ENCODE data around the gene TMEM151B.

The TMEM151B gene

GRCh38 chr6:44278774-44279697, 8.8 kb downstream of the TMEM151B start:
- no peak for DNase-seq (ENCODE audit: low spot score)

GRCh38 chr6:44284121-44284520, 13.9 kb downstream of the TMEM151B start:
- DNase-seq (ENCODE audit: low spot score): no peak

- no peak for DNase-seq (ENCODE audit: low spot score)
These were observed 14.6 kb downstream of the TMEM151B start for GRCh38 chr6:44284867-44285266.

- DNase-seq (ENCODE audit: low spot score): no peak
These were observed 15.5 kb downstream of the TMEM151B start for GRCh38 chr6:44285552-44286284.

- no peak for DNase-seq (ENCODE audit: low spot score)
These were observed 16.0 kb downstream of the TMEM151B start for GRCh38 chr6:44286285-44286565.

GRCh38 chr6:44286747-44287146, 16.5 kb downstream of the TMEM151B start:
- DNase-seq (ENCODE audit: low spot score): no peak

GRCh38 chr6:44289726-44290260, 19.5 kb downstream of the TMEM151B start:
- no peak for DNase-seq (ENCODE audit: low spot score)

- DNase-seq (ENCODE audit: low spot score): no peak
These were observed 21.6 kb downstream of the TMEM151B start for GRCh38 chr6:44291841-44292240.

- no peak for DNase-seq (ENCODE audit: low spot score)
These were observed 22.6 kb downstream of the TMEM151B start for GRCh38 chr6:44292661-44293365.

- no peak for DNase-seq (ENCODE audit: low spot score)
These were observed 24.9 kb downstream of the TMEM151B start for GRCh38 chr6:44294832-44295791.

GRCh38 chr6:44297063-44298038, 27.1 kb downstream of the TMEM151B start:
- DNase-seq (ENCODE audit: low spot score): no peak

- no peak for DNase-seq (ENCODE audit: low spot score)
These were observed 28.0 kb downstream of the TMEM151B start for GRCh38 chr6:44298055-44298803.

GRCh38 chr6:44298864-44299263, 28.6 kb downstream of the TMEM151B start:
- DNase-seq (ENCODE audit: low spot score): no peak

- no peak for DNase-seq (ENCODE audit: low spot score)
These were observed 30.1 kb downstream of the TMEM151B start for GRCh38 chr6:44300292-44300823.

- DNase-seq (ENCODE audit: low spot score): no peak
These were observed 30.9 kb downstream of the TMEM151B start for GRCh38 chr6:44301106-44301505.

- DNase-seq (ENCODE audit: low spot score): no peak
These were observed 31.7 kb downstream of the TMEM151B start for GRCh38 chr6:44301782-44302564.

- no peak for DNase-seq (ENCODE audit: low spot score)
These were observed 32.6 kb downstream of the TMEM151B start for GRCh38 chr6:44302856-44303255.

GRCh38 chr6:44303842-44304241, 33.6 kb downstream of the TMEM151B start:
- DNase-seq (ENCODE audit: low spot score): no peak
